K562 (cell line): Measurements from ENCODE around the gene PHOSPHO1. TPM values are rescaled to one million over a fixed set of nuclear protein-coding genes. Genes with fewer than 3 reads are reported as not detected.

Experiments used
- ATAC-seq: fragments of 200-7000 bp; cut with Tn5 transposase; 3 replicates; pipeline ENCODE4 v1.9.1; 2020; ENCODE audit warnings: moderate library complexity
- BruUV-seq: library from RNA; stranded (reverse); fragments of 400-500 nt; replicated peaks from 2 replicates; lab custom pipeline; 2021; lab: Mats Ljungman, UMichigan
- CTCF ChIA-PET: fragments of 300-600 bp; formaldehyde crosslinking; extraction: SDS; loops from one replicate; lab custom pipeline; 2021; ENCODE audit warnings: low intra/inter-chr PET ratio; lab: Yijun Ruan, JAX
- POLR2A ChIA-PET: fragments of 300-600, 350-650 bp; sonication (Branson Sonifier 250); formaldehyde crosslinking; extraction: SDS; loops from one replicate; lab custom pipeline; 2021; ENCODE audit warnings: antibody characterized with exemption, inconsistent platforms; lab: Yijun Ruan, JAX
- DNase-seq, 4 experiments: peaks; one replicate each; pipeline versions ENCODE4 v3.0.0 to v3.0.0-alpha.2; 2011 to 2018; ENCODE audit warnings: low spot score in 3 of 4, mixed read lengths in 3 of 4; ENCODE audit errors: extremely low read depth in 1 of 4
- FAIRE-seq: peaks from 2 replicates; lab custom pipeline; 2011; peaks lifted over from hg19 to GRCh38; lab: Jason Lieb, UNC
- H2AFZ ChIP-seq: 2 replicates; pipeline ENCODE4 v1.6.0; 2011; ENCODE audit warnings: low read depth, low read length, control low read depth, inconsistent platforms
- H3K27ac ChIP-seq: fragments of 200-600 bp; 3 replicates; pipeline ENCODE4 v1.8.0; 2011; ENCODE audit warnings: low read depth, mild to moderate bottlenecking, control low read depth, inconsistent platforms, low read length, moderate library complexity, mixed read lengths; ENCODE audit errors: extremely low read depth
- H3K27me3 ChIP-seq, 2 experiments: fragments of 300-600 bp in 1 of 2; 2 replicates in 1 of 2; 3 replicates in 1 of 2; pipeline versions ENCODE4 v1.6.0 to v1.8.0; 2011; ENCODE audit warnings: inconsistent platforms in 2 of 2, low read length in 2 of 2, mild to moderate bottlenecking in 1 of 2, mixed read lengths in 1 of 2, moderate library complexity in 1 of 2; ENCODE audit not compliant: control insufficient read depth in 2 of 2, insufficient read depth in 2 of 2
- H3K36me3 ChIP-seq: fragments of 300-600 bp; 3 replicates; pipeline ENCODE4 v1.8.0; 2011; ENCODE audit warnings: mild to moderate bottlenecking, low read length, inconsistent platforms; ENCODE audit not compliant: control insufficient read depth, insufficient read depth
- H3K4me1 ChIP-seq, 2 experiments: fragments of 200-600 bp in 1 of 2; replicated peaks in 1 of 2; 2 replicates in 1 of 2; 3 replicates in 1 of 2; pipeline versions ENCODE4 v1.5.1 to v1.8.0; 2011; ENCODE audit warnings: inconsistent platforms in 2 of 2, low read length in 2 of 2, mild to moderate bottlenecking in 1 of 2, mixed read lengths in 1 of 2, moderate library complexity in 1 of 2; ENCODE audit not compliant: control insufficient read depth in 2 of 2, insufficient read depth in 2 of 2
- H3K4me2 ChIP-seq: 2 replicates; pipeline ENCODE4 v1.6.1; 2011; ENCODE audit warnings: low read length, control low read depth, inconsistent platforms, mixed read lengths; ENCODE audit not compliant: insufficient read depth
- H3K4me3 ChIP-seq: fragments of 200-600 bp; sonication (generic), shearing (Covaris generic); 2 replicates; pipeline ENCODE4 v1.5.1; 2016; ENCODE audit warnings: control low read depth, inconsistent platforms
- H3K79me2 ChIP-seq: fragments of 200-600 bp; 3 replicates; pipeline ENCODE4 v1.8.0; 2011; ENCODE audit warnings: low read length, inconsistent platforms; ENCODE audit not compliant: control insufficient read depth, insufficient read depth
- H3K9ac ChIP-seq, 2 experiments: 2 replicates each; pipeline versions ENCODE4 v1.6.0 to v1.6.1; 2011; ENCODE audit warnings: low read depth in 2 of 2, low read length in 2 of 2, control low read depth in 1 of 2, inconsistent platforms in 1 of 2, mild to moderate bottlenecking in 1 of 2, mixed read lengths in 1 of 2; ENCODE audit not compliant: insufficient read depth in 1 of 2
- H3K9me1 ChIP-seq: one replicate; pipeline ENCODE4 v1.6.0; 2011; ENCODE audit warnings: inconsistent platforms, mild to moderate bottlenecking, low read length, moderate library complexity; ENCODE audit not compliant: control insufficient read depth, insufficient read depth
- H3K9me3 ChIP-seq: replicated peaks from 2 replicates; pipeline ENCODE4 v1.5.1; 2011; ENCODE audit warnings: low read depth, low read length, inconsistent platforms; ENCODE audit not compliant: control insufficient read depth, insufficient read depth
- H4K20me1 ChIP-seq: replicated peaks from 2 replicates; pipeline ENCODE4 v1.6.1; 2011; ENCODE audit warnings: low read length, inconsistent platforms, mixed read lengths; ENCODE audit not compliant: control insufficient read depth, insufficient read depth
- DDX20 ChIP-seq: fragments of 450-650 bp; IDR thresholded peaks from 2 replicates; pipeline ENCODE4 v1.6.1; 2016; ENCODE audit warnings: missing genetic modification characterization, low read depth, mild to moderate bottlenecking, missing compliant biosample characterization, moderate library complexity
- DNMT1 ChIP-seq: fragments of 450-650 bp; IDR thresholded peaks from 2 replicates; pipeline ENCODE4 v1.6.1; 2016; ENCODE audit warnings: antibody characterized with exemption, mild to moderate bottlenecking
- JUNB ChIP-seq: fragments of 450-650 bp; formaldehyde crosslinking; conservative IDR thresholded peaks from 2 replicates; pipeline ENCODE4 v1.4.0; 2020; ENCODE audit warnings: mild to moderate bottlenecking
- TAF15 ChIP-seq: fragments of 200-400 bp; formaldehyde crosslinking; IDR thresholded peaks from 2 replicates; pipeline ENCODE4 v1.6.1; 2017; ENCODE audit warnings: mild to moderate bottlenecking, low read depth, low read length, moderate library complexity
- TCFL5 ChIP-seq: fragments of 250-450 bp; sonication (Bioruptor Pico); conservative IDR thresholded peaks from 2 replicates; pipeline ENCODE4 v1.6.1; 2021; ENCODE audit warnings: mild to moderate bottlenecking, moderate library complexity, matching md5 sums
- WGBS: fragments of 100-300 bp; shearing (Covaris generic); methylation state at CpG from one replicate; pipeline ENCODE4 v1.1.6; 2016; ENCODE audit warnings: low coverage, mixed read lengths; ENCODE audit not compliant: insufficient coverage; ENCODE audit errors: missing lambda C conversion rate; 5-methylcytosine and 5-hydroxymethylcytosine counted together
- in situ Hi-C: fragments of 300-500 bp; cut with MboI; formaldehyde crosslinking; loops from 4 replicates; pipeline ENCODE4 v1.15.0; 2018; ENCODE audit warnings: inconsistent platforms, mixed read lengths
- intact Hi-C: fragments of 100-400 bp; cut with micrococcal nuclease; formaldehyde crosslinking; loops from 2 replicates; pipeline ENCODE4 v1.14.2; 2022
- polyA plus RNA-seq, 8 experiments: library from polyadenylated mRNA; depleted of rRNA in 4 of 8; stranded (reverse) in 5 of 8; unstranded in 3 of 8; fragments of >200 nt; fragmentation: Nextera tagmentation in 2 of 8; fragmentation: Illumina TruSeq in 1 of 8; extraction: Ambion mirVana in 2 of 8; extraction: Trizol in 1 of 8; gene quantifications; 2 replicates each; pipeline versions ENCODE4 v1.2.1 to v1.2.3, GENCODE V29; 2011 to 2014; ENCODE audit warnings: inconsistent platforms in 1 of 8, missing spikeins in 1 of 8
- total RNA-seq, 7 experiments: library from RNA; depleted of rRNA in 6 of 7; stranded (reverse); fragments of >200 nt in 6 of 7; fragmentation: Illumina TruSeq in 2 of 7; extraction: Trizol in 2 of 7; gene quantifications; 2 replicates each; pipeline versions ENCODE4 v1.2.1 to v1.2.3, GENCODE V29; 2011 to 2021; ENCODE audit warnings: low replicate concordance in 1 of 7
- TF ChIP-seq, protein P1 (sequence below): sonication (generic); formaldehyde crosslinking; IDR thresholded peaks from 2 replicates; pipeline ENCODE4 v1.8.0; 2022; ENCODE audit warnings: missing genetic modification reagents, mild to moderate bottlenecking, borderline replicate concordance

PHOSPHO1 gene
- total and polyA plus RNA-seq, 9 of the 15 experiments (the other 6 are each of a cell fraction or from before 2014, with no cell fraction given): 0.06 to 0.07 TPM; not detected in 7

DNA sequence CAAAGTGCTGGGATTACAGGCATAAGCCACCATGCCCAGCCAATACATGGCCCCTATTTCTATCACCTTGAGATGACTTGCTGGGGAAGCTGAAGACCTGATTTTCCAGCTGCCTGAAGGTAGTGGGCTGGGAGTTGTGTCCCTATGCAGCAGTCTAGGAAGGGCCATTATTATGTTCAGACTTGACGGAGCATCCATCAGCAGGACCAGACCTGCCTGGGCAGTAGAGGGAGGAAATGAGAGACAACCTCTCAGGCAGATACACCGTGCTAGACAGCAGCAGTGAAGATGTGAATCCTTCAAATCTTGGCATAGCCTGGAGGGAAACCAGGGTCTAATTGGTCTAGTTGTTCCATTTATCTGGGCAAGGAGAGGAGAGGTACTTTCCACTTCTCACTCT lies 35.6 kb upstream of the PHOSPHO1 start:
- Histone ChIP-seq H3K9me1 (no peaks in the 10 kb centered on the region), H3K9me3 (no peaks in the 10 kb centered on the region), H4K20me1 (no peaks in the 10 kb centered on the region), H3K27ac (no peak overlapping the region), H3K27me3 (peaks cover 17 to 40% of the 10 kb centered on the region in 2 experiments), H3K79me2 (no peaks in the 10 kb centered on the region), H3K36me3 (no peaks in the 10 kb centered on the region), H3K9ac (no peak overlapping the region), H3K4me3 (no peak overlapping the region), H3K4me1 (no peaks in the 10 kb centered on the region), H3K4me2 (no peak overlapping the region), H2AFZ (no peak overlapping the region)
- intact Hi-C loops (no loop called here), in situ Hi-C loops (no loop called here)
- FAIRE-seq: no peak
- BruUV-seq: no TSS peak
- no peak for ATAC-seq
- 25% methylated on average over 2 of the region's 2 CpGs for WGBS
- no peak for DNase-seq
- ChIA-PET POLR2A (no interaction called here), CTCF (no interaction called here)
- no peak for TF ChIP-seq DNMT1
- no peak for TF ChIP-seq TAF15
- TF ChIP-seq, protein P1, sequence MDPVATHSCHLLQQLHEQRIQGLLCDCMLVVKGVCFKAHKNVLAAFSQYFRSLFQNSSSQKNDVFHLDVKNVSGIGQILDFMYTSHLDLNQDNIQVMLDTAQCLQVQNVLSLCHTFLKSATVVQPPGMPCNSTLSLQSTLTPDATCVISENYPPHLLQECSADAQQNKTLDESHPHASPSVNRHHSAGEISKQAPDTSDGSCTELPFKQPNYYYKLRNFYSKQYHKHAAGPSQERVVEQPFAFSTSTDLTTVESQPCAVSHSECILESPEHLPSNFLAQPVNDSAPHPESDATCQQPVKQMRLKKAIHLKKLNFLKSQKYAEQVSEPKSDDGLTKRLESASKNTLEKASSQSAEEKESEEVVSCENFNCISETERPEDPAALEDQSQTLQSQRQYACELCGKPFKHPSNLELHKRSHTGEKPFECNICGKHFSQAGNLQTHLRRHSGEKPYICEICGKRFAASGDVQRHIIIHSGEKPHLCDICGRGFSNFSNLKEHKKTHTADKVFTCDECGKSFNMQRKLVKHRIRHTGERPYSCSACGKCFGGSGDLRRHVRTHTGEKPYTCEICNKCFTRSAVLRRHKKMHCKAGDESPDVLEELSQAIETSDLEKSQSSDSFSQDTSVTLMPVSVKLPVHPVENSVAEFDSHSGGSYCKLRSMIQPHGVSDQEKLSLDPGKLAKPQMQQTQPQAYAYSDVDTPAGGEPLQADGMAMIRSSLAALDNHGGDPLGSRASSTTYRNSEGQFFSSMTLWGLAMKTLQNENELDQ (CRISPR knock-in tag): no peak
- no peak for TF ChIP-seq DDX20 (tag)
- no peak for TF ChIP-seq TCFL5 (CRISPR knock-in tag)
- no peak for TF ChIP-seq JUNB (CRISPR knock-in tag)
